HG02973 (cell line): ENCODE measurements around the gene HLA-DQA1.
"Not testable (repeated sequence)": the region's sequence is repeated elsewhere in the genome, so short reads cannot be mapped to it uniquely, and the experiment has no call there.

Source experiments
- ATAC-seq: cut with Tn5 transposase; IDR thresholded peaks from one replicate; pipeline ENCODE4 v1.9.1; 2021; ENCODE audit warnings: moderate library complexity; ENCODE audit not compliant: unreplicated experiment

The HLA-DQA1 gene

GRCh38 chr6:32621372-32621771, 15.8 kb upstream of the HLA-DQA1 start:
- ATAC-seq = no peak

- peak; percentile 55 for ATAC-seq
These were observed 14.4 kb upstream of the HLA-DQA1 start for GRCh38 chr6:32622545-32623401.

GRCh38 chr6:32623693-32624092, 13.5 kb upstream of the HLA-DQA1 start:
- ATAC-seq = no peak

- ATAC-seq = no peak
These were observed 12.6 kb upstream of the HLA-DQA1 start for GRCh38 chr6:32624565-32624964.

GRCh38 chr6:32625137-32625536, 12.1 kb upstream of the HLA-DQA1 start:
- no peak for ATAC-seq

GRCh38 chr6:32627249-32627648, 10.0 kb upstream of the HLA-DQA1 start:
- no peak for ATAC-seq

GRCh38 chr6:32627831-32628230, 9.4 kb upstream of the HLA-DQA1 start:
- peak; percentile 39 for ATAC-seq

GRCh38 chr6:32629793-32630192, 7.4 kb upstream of the HLA-DQA1 start:
- ATAC-seq = not testable (repeated sequence)

GRCh38 chr6:32635526-32636123, 1.6 kb upstream of the HLA-DQA1 start:
- ATAC-seq = no peak

- no peak for ATAC-seq
These were observed 677 bp downstream of the HLA-DQA1 start for GRCh38 chr6:32637883-32638282.

- ATAC-seq = no peak
These were observed 1.5 kb downstream of the HLA-DQA1 start for GRCh38 chr6:32638532-32639219.

GRCh38 chr6:32639440-32640394, 2.5 kb downstream of the HLA-DQA1 start:
- ATAC-seq = no peak

- ATAC-seq = no peak
These were observed 3.9 kb downstream of the HLA-DQA1 start for GRCh38 chr6:32641122-32641521.

- not testable (repeated sequence) for ATAC-seq
These were observed 4.8 kb downstream of the HLA-DQA1 start for GRCh38 chr6:32641785-32642719.

- no peak for ATAC-seq
These were observed 5.5 kb downstream of the HLA-DQA1 start for GRCh38 chr6:32642720-32643106.

- no peak for ATAC-seq
These were observed 6.7 kb downstream of the HLA-DQA1 start for GRCh38 chr6:32643904-32644303.

GRCh38 chr6:32645047-32645703, 8.0 kb downstream of the HLA-DQA1 start:
- no peak for ATAC-seq

- no peak for ATAC-seq
These were observed 18.1 kb downstream of the HLA-DQA1 start for GRCh38 chr6:32655203-32655710.

- ATAC-seq = not testable (repeated sequence)
These were observed 20.1 kb downstream of the HLA-DQA1 start for GRCh38 chr6:32657329-32657728.
